Measurements from ENCODE around the gene RAE1.

The RAE1 gene

GRCh38 chr20:57382516-57382915 is 31.5 kb downstream of the RAE1 start:
- Histone ChIP-seq H3F3A (ENCODE audit: low read depth) (no peaks in the 10 kb centered on the region), H3K36me3 (ENCODE audit: insufficient read depth, low read length) (peaks cover 22% of the 10 kb centered on the region; the same call in 1 of the 2 replicates), H3K27me3 (ENCODE audit: insufficient read depth, low read length, poor library complexity, severe bottlenecking) (no peaks in the 10 kb centered on the region), H3K9me2 (replicated peaks; ENCODE audit: low read depth, low read length) (no peaks in the 10 kb centered on the region), H2AFZ (ENCODE audit: low read length) (no peak overlapping the region), H3K9ac (ENCODE audit: low read depth, low read length, poor library complexity, severe bottlenecking) (no peak overlapping the region), H3K9me3 (ENCODE audit: insufficient read depth, low read depth, low read length) (no peaks in the 10 kb centered on the region), H3K4me1 (ENCODE audit: insufficient read depth, low read length, poor library complexity, severe bottlenecking) (no peaks in the 10 kb centered on the region), H3K4me3 (ENCODE audit: low read length, poor library complexity, severe bottlenecking) (no peak overlapping the region), H3K4me2 (ENCODE audit: low read depth, low read length, poor library complexity, severe bottlenecking) (no peak overlapping the region), H3K79me2 (ENCODE audit: insufficient read depth, low read length) (no peaks in the 10 kb centered on the region), H4K20me1 (ENCODE audit: insufficient read depth, low read length, poor library complexity, severe bottlenecking) (no peaks in the 10 kb centered on the region)
- no peak for TF ChIP-seq CTCF (conservative IDR thresholded peaks at IDR 0.05; ENCODE audit: low read length)
- TF ChIP-seq EZH2phosphoT487 (IDR thresholded peaks at IDR 0.05; ENCODE audit: borderline replicate concordance) = no peak

GRCh38 chr20:57383447-57384347 is 32.6 kb downstream of the RAE1 start:
- peaks cover 2% of the 10 kb centered on the region for H3K4me1 ChIP-seq (ENCODE audit: insufficient read depth, low read length, poor library complexity, severe bottlenecking)
- H3K79me2 ChIP-seq (ENCODE audit: insufficient read depth, low read length) = no peaks in the 10 kb centered on the region
- no peaks in the 10 kb centered on the region for H3K9me3 ChIP-seq (ENCODE audit: insufficient read depth, low read depth, low read length)
- H3K4me3 ChIP-seq (ENCODE audit: low read length, poor library complexity, severe bottlenecking) = no peak overlapping the region
- no peaks in the 10 kb centered on the region for H3K27me3 ChIP-seq (ENCODE audit: insufficient read depth, low read length, poor library complexity, severe bottlenecking)
- no peak for TF ChIP-seq CTCF (conservative IDR thresholded peaks at IDR 0.05; ENCODE audit: low read length)
- no peak for TF ChIP-seq EZH2phosphoT487 (IDR thresholded peaks at IDR 0.05; ENCODE audit: borderline replicate concordance)
- H3K4me2 ChIP-seq (ENCODE audit: low read depth, low read length, poor library complexity, severe bottlenecking) = no peak overlapping the region
- no peak overlapping the region for H2AFZ ChIP-seq (ENCODE audit: low read length)
- no peaks in the 10 kb centered on the region for H3F3A ChIP-seq (ENCODE audit: low read depth)
- peaks cover 11% of the 10 kb centered on the region; the same call in 1 of the 2 replicates for H3K36me3 ChIP-seq (ENCODE audit: insufficient read depth, low read length)
- no peaks in the 10 kb centered on the region for H4K20me1 ChIP-seq (ENCODE audit: insufficient read depth, low read length, poor library complexity, severe bottlenecking)
- H3K9me2 ChIP-seq (replicated peaks; ENCODE audit: low read depth, low read length) = no peaks in the 10 kb centered on the region
- H3K9ac ChIP-seq (ENCODE audit: low read depth, low read length, poor library complexity, severe bottlenecking) = no peak overlapping the region

GRCh38 chr20:57384486-57384885 is 33.4 kb downstream of the RAE1 start:
- Histone ChIP-seq H3K9ac (ENCODE audit: low read depth, low read length, poor library complexity, severe bottlenecking) (no peak overlapping the region), H3K36me3 (ENCODE audit: insufficient read depth, low read length) (peaks cover 5% of the 10 kb centered on the region; the same call in 1 of the 2 replicates), H3K4me1 (ENCODE audit: insufficient read depth, low read length, poor library complexity, severe bottlenecking) (peaks cover 7% of the 10 kb centered on the region), H3K27me3 (ENCODE audit: insufficient read depth, low read length, poor library complexity, severe bottlenecking) (no peaks in the 10 kb centered on the region), H3K4me2 (ENCODE audit: low read depth, low read length, poor library complexity, severe bottlenecking) (no peak overlapping the region), H4K20me1 (ENCODE audit: insufficient read depth, low read length, poor library complexity, severe bottlenecking) (no peaks in the 10 kb centered on the region), H3K9me3 (ENCODE audit: insufficient read depth, low read depth, low read length) (no peaks in the 10 kb centered on the region), H3K9me2 (replicated peaks; ENCODE audit: low read depth, low read length) (no peaks in the 10 kb centered on the region), H3F3A (ENCODE audit: low read depth) (no peaks in the 10 kb centered on the region), H3K79me2 (ENCODE audit: insufficient read depth, low read length) (no peaks in the 10 kb centered on the region), H2AFZ (ENCODE audit: low read length) (no peak overlapping the region), H3K4me3 (ENCODE audit: low read length, poor library complexity, severe bottlenecking) (no peak overlapping the region)
- no peak for TF ChIP-seq CTCF (conservative IDR thresholded peaks at IDR 0.05; ENCODE audit: low read length)
- no peak for TF ChIP-seq EZH2phosphoT487 (IDR thresholded peaks at IDR 0.05; ENCODE audit: borderline replicate concordance)
